HCT116 (cell line): ENCODE data around the gene GANC. TPM values are rescaled to one million over a fixed set of nuclear protein-coding genes. Genes with fewer than 3 reads are reported as not detected.

ENCODE experiments used
- ATAC-seq: fragments of 200-7000 bp; cut with Tn5 transposase; 2 replicates; pipeline ENCODE4 v1.9.1; 2020; ENCODE audit warnings: mild to moderate bottlenecking, moderate library complexity
- BruUV-seq: library from RNA; stranded (reverse); fragments of 400-500 nt; replicated peaks from 2 replicates; lab custom pipeline; 2021; lab: Mats Ljungman, UMichigan
- CTCF ChIA-PET: fragments of 300-600 bp; sonication (Branson Sonifier 250); formaldehyde crosslinking; loops from one replicate; lab custom pipeline; 2021; ENCODE audit warnings: antibody characterized with exemption; lab: Charles Lee
- POLR2A ChIA-PET: fragments of 300-600, 350-600 bp; sonication (Branson Sonifier 250); formaldehyde crosslinking; loops from one replicate; lab custom pipeline; 2021; ENCODE audit warnings: antibody characterized with exemption; lab: Charles Lee
- RAD21 ChIA-PET, 2 experiments: fragments of 300-600 bp; sonication (Branson Sonifier 250); formaldehyde crosslinking; loops; one replicate each; lab custom pipeline; 2023; ENCODE audit warnings: low total read pairs in 2 of 2; ENCODE audit not compliant: uncharacterized antibody in 2 of 2, unreplicated experiment in 2 of 2, low non-redundant PET in 1 of 2; lab: Charles Lee
- DNase-seq: peaks from one replicate; pipeline ENCODE4 v3.0.0-alpha.2; 2010; ENCODE audit warnings: low read depth, low spot score
- H2AFZ ChIP-seq: fragments of 200-600 bp; shearing (Covaris generic), sonication (generic); 2 replicates; pipeline ENCODE4 v1.6.1; 2017; ENCODE audit warnings: low read depth, mixed run types, mixed read lengths, antibody characterized with exemption, low read length; ENCODE audit not compliant: poor library complexity, severe bottlenecking
- H3K27ac ChIP-seq: 2 replicates; pipeline ENCODE4 v1.5.1; 2012; ENCODE audit warnings: low read depth, low read length
- H3K27me3 ChIP-seq: fragments of 200-600 bp; sonication (generic); 2 replicates; pipeline ENCODE4 v1.6.1; 2016; ENCODE audit warnings: mixed run types, low read length, mixed read lengths; ENCODE audit not compliant: insufficient read depth
- H3K36me3 ChIP-seq, 2 experiments: fragments of 200-500 bp in 1 of 2; fragments of 200-600 bp in 1 of 2; sonication (Bioruptor generic) in 1 of 2; sonication (generic) in 1 of 2; 2 replicates each; pipeline versions ENCODE4 v1.5.1 to v1.6.1; 2014 to 2016; ENCODE audit warnings: low read length in 2 of 2, inconsistent platforms in 1 of 2, mixed read lengths in 1 of 2, mixed run types in 1 of 2; ENCODE audit not compliant: insufficient read depth in 2 of 2, control insufficient read depth in 1 of 2
- H3K4me1 ChIP-seq, 2 experiments: fragments of 200-600 bp in 1 of 2; sonication (generic) in 1 of 2; 2 replicates each; pipeline versions ENCODE4 v1.5.1 to v1.6.1; 2012 to 2017; ENCODE audit warnings: low read length in 2 of 2, inconsistent platforms in 1 of 2, mild to moderate bottlenecking in 1 of 2, mixed read lengths in 1 of 2, mixed run types in 1 of 2, moderate library complexity in 1 of 2; ENCODE audit not compliant: insufficient read depth in 2 of 2, control insufficient read depth in 1 of 2
- H3K4me2 ChIP-seq: fragments of 200-600 bp; sonication (generic); 2 replicates; pipeline ENCODE4 v1.6.1; 2017; ENCODE audit warnings: mixed run types, low read length, mixed read lengths
- H3K4me3 ChIP-seq, 2 experiments: fragments of 200-600 bp in 1 of 2; sonication (generic) in 1 of 2; replicated peaks in 1 of 2; 2 replicates each; pipeline ENCODE4 v1.5.1; 2011 to 2016; ENCODE audit warnings: low read length in 2 of 2, control low read depth in 1 of 2, low read depth in 1 of 2, mild to moderate bottlenecking in 1 of 2, mixed read lengths in 1 of 2, mixed run types in 1 of 2
- H3K79me2 ChIP-seq: fragments of 200-600 bp; sonication (generic); 2 replicates; pipeline ENCODE4 v1.6.1; 2017; ENCODE audit warnings: mild to moderate bottlenecking, mixed run types, low read length, moderate library complexity, mixed read lengths; ENCODE audit not compliant: insufficient read depth
- H3K9ac ChIP-seq: fragments of 200-600 bp; sonication (generic); 2 replicates; pipeline ENCODE4 v1.6.1; 2016; ENCODE audit warnings: low read length, mixed read lengths
- H3K9me2 ChIP-seq: fragments of 200-600 bp; sonication (generic), shearing (Covaris generic); 2 replicates; pipeline ENCODE4 v1.6.1; 2017; ENCODE audit warnings: mixed run types, mild to moderate bottlenecking, moderate library complexity; ENCODE audit not compliant: insufficient read depth
- H3K9me3 ChIP-seq, 2 experiments: fragments of 200-500 bp in 1 of 2; fragments of 200-600 bp in 1 of 2; sonication (Bioruptor generic) in 1 of 2; sonication (generic) in 1 of 2; 2 replicates each; pipeline ENCODE4 v1.6.1; 2014 to 2017; ENCODE audit warnings: low read length in 2 of 2, mixed read lengths in 2 of 2, inconsistent platforms in 1 of 2, low read depth in 1 of 2, mild to moderate bottlenecking in 1 of 2, mixed run types in 1 of 2, moderate library complexity in 1 of 2; ENCODE audit not compliant: control insufficient read depth in 1 of 2, insufficient read depth in 1 of 2
- H4K20me1 ChIP-seq: fragments of 200-600 bp; sonication (generic), shearing (Covaris generic); 2 replicates; pipeline ENCODE4 v1.6.1; 2017; ENCODE audit warnings: mixed run types, mild to moderate bottlenecking, moderate library complexity; ENCODE audit not compliant: insufficient read depth
- CEBPB ChIP-seq: IDR thresholded peaks from 2 replicates; pipeline ENCODE4 v1.6.1; 2012; ENCODE audit warnings: low read depth
- POLR2A ChIP-seq: IDR thresholded peaks from 2 replicates; pipeline ENCODE4 v1.7.0; 2011; ENCODE audit warnings: borderline replicate concordance; ENCODE audit not compliant: insufficient read depth, insufficient read length; ENCODE audit errors: extremely low read depth
- YY1 ChIP-seq: IDR thresholded peaks from 2 replicates; pipeline ENCODE4 v1.6.1; 2011; ENCODE audit warnings: low read length, low read depth, moderate library complexity, mild to moderate bottlenecking; ENCODE audit not compliant: insufficient replicate concordance; ENCODE audit errors: extremely low read depth
- ZBTB33 ChIP-seq: IDR thresholded peaks from 2 replicates; pipeline ENCODE4 v1.6.1; 2011; ENCODE audit warnings: mild to moderate bottlenecking, low read length, moderate library complexity; ENCODE audit not compliant: insufficient replicate concordance; ENCODE audit errors: extremely low read depth
- ZNF274 ChIP-seq: fragments of 200-500 bp; sonication (Bioruptor generic); IDR thresholded peaks from 2 replicates; pipeline ENCODE4 v1.6.1; 2014; ENCODE audit warnings: mild to moderate bottlenecking, low read depth, low read length, inconsistent platforms
- intact Hi-C: fragments of 100-400 bp; cut with micrococcal nuclease; formaldehyde crosslinking; loops from 2 replicates; pipeline ENCODE4 v1.10.0; 2022
- total RNA-seq: library from RNA; stranded (reverse); gene quantifications from one replicate; pipeline ENCODE4 v1.2.1, GENCODE V29; 2021; ENCODE audit not compliant: unreplicated experiment
- TF ChIP-seq, protein P1 (sequence below), 3 experiments: fragments of 200-600 bp in 1 of 3; sonication (generic) in 1 of 3; IDR thresholded peaks in 2 of 3; conservative IDR thresholded peaks in 1 of 3; 2 replicates each; pipeline ENCODE4 v1.5.1; 2012 to 2017; ENCODE audit warnings: low read depth in 2 of 3, low read length in 2 of 3, antibody characterized with exemption in 1 of 3, borderline replicate concordance in 1 of 3, control low read depth in 1 of 3, mild to moderate bottlenecking in 1 of 3, mixed read lengths in 1 of 3, mixed run types in 1 of 3, moderate library complexity in 1 of 3; ENCODE audit not compliant: insufficient read depth in 1 of 3

GANC gene
- total RNA-seq, 1 experiment from 2014 or later = 13.1 TPM

DNA sequence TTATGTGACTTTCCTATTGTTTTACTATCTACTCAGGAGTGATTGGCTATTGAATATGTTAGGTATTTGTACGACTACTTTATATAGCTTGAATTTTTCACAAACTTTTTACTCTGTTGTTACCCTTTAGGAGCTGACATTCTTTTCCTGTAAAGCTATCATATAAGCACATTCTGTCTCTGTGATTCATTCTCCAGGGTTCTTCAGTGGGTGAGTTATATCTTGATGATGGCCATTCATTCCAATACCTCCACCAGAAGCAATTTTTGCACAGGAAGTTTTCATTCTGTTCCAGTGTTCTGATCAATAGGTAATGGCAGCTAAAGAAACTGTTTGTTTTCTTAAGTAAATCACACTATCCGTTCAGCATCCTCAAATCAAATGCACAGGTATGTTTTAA, 76.2 kb downstream of the GANC start:
- Histone ChIP-seq H4K20me1 (no peaks in the 10 kb centered on the region), H3K27me3 (no peaks in the 10 kb centered on the region), H2AFZ (no peak overlapping the region), H3K9me2 (no peaks in the 10 kb centered on the region), H3K79me2 (no peaks in the 10 kb centered on the region), H3K4me1 (no peaks in the 10 kb centered on the region), H3K9ac (no peak overlapping the region), H3K4me3 (no peak overlapping the region), H3K27ac (no peak overlapping the region), H3K36me3 (no peaks in the 10 kb centered on the region), H3K4me2 (no peak overlapping the region), H3K9me3 (no peaks in the 10 kb centered on the region)
- CTCF ChIA-PET = no interaction called here
- no peak for TF ChIP-seq YY1
- TF ChIP-seq ZNF274 = no peak
- TF ChIP-seq CEBPB = no peak
- no peak for TF ChIP-seq POLR2A
- no peak for TF ChIP-seq ZBTB33
- TF ChIP-seq, protein P1, sequence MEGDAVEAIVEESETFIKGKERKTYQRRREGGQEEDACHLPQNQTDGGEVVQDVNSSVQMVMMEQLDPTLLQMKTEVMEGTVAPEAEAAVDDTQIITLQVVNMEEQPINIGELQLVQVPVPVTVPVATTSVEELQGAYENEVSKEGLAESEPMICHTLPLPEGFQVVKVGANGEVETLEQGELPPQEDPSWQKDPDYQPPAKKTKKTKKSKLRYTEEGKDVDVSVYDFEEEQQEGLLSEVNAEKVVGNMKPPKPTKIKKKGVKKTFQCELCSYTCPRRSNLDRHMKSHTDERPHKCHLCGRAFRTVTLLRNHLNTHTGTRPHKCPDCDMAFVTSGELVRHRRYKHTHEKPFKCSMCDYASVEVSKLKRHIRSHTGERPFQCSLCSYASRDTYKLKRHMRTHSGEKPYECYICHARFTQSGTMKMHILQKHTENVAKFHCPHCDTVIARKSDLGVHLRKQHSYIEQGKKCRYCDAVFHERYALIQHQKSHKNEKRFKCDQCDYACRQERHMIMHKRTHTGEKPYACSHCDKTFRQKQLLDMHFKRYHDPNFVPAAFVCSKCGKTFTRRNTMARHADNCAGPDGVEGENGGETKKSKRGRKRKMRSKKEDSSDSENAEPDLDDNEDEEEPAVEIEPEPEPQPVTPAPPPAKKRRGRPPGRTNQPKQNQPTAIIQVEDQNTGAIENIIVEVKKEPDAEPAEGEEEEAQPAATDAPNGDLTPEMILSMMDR (IDR thresholded peaks at IDR 0.05 in 2 of 3, conservative IDR thresholded peaks at IDR 0.05 in 1 of 3; ENCODE audit: borderline replicate concordance in 1 of 3, insufficient read depth in 1 of 3, low read depth in 2 of 3, low read length in 2 of 3) = no peak
- ATAC-seq = no peak
- RAD21 ChIA-PET = no interaction called here
- DNase-seq = no peak
- intact Hi-C loops = no loop called here
- BruUV-seq = no TSS peak
- POLR2A ChIA-PET = no interaction called here
